ENCODE measurements around the gene PXYLP1.

Gene PXYLP1

DNA sequence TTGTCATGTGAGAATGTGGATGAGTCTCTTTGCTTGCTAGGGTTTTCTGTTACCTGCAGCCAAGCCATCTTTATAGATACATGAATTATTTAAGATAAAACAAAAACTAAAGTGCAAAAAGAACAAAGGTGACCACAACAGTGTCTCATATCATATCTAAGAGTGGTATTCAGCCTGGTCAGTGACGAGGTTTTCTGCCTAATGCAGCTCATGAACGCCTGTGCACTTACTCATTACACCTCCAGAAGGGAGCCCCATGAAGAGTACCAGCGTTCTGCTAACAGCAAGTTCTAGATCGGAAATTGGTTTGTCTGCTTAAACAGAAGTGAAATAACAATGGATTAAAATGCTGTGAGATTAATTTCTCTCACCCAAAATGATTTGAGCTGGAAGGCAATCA is 19.2 kb downstream of the PXYLP1 start:
- no peak for DNase-seq

DNA sequence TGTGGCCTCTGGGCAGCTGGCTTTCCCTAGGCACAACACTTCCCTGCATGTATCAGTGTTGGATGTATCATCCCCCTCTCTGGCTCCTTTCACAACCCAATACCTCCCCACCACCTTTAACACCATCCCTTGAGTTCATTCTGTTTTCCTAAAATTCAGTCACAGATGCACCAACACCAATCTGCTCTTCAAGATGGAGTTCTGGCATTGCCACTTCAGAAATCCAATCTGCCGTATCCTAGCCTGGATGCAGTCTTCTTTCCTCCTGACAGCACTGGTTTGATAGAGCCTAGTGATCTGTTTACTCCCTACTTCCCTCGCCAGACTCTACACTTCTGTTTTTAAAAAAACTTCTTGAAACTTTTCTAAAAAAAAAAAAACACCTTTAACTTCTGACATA is 21.7 kb downstream of the PXYLP1 start:
- no peak for DNase-seq

DNA sequence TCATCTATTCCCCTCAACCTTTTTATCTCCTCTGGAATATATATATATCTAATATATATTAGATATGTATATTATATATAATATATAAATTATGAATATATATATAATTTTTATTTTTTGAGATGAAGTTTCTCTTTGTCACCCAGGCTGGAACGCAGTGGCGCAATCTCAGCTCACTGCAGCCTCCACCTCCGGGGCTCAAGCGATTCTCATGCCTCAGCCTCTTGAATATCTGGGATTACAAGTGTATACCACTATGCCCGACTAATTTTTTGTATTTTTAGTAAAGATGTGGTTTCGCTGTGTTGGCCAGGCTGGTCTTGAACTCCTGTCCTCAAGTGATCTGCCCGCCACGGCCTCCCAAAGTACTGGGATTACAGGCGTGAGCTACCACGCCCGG is 22.2 kb downstream of the PXYLP1 start:
- no peak for DNase-seq

DNA sequence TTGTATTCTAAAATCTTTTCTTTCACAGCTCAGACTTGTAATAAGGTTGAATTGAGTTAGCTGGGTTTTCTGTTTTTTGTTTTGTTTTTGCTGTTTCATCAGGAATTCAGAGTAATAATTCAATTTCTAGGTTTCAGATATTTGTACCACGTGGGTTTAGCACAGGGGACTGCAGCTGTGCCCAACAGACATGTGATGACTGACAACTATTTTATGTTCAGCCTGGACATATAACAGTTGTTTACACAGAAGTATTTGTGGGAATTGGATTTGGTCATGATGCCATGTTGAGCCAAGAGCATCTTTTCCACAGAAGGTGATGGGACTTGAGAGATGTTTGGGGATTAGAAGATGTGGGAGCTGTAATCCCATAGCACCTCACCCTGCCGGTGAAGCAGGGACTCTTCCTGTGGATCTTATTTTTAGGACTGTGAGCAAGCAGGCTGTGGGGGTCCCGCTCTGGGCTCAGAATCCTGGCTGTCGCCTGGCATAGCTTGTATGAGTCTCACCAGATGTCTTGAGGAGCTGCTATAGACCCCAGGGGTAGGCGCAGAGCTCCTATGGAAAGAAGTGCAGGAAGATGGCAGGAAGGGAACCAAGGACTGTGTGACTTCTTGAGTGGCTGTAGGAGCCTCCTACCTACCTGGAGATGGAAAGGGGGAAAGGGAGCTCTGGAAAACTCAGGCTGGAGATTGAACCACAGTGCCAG is 23.7 kb downstream of the PXYLP1 start:
- DNase-seq: no peak

DNA sequence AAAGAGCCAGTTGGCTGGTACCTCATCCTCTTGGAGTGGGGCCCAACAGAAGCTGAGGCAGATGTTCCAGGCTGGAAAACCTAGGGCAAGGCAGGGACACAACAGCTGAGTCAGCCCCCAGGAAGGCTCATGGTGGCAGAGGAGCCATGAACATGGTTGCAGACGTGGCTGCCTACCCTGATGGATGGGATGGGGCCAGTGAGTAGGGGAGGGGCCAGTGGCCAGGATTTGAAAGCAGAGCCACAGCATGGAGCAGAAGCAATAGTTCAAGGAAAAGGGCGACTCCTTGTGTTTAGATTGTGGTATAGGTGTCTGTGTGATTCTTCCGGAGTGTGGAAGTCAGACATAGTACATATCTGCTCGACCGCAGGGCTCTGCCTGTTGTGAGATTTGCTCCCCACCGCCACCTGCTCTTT is 24.2 kb downstream of the PXYLP1 start:
- DNase-seq: no peak

DNA sequence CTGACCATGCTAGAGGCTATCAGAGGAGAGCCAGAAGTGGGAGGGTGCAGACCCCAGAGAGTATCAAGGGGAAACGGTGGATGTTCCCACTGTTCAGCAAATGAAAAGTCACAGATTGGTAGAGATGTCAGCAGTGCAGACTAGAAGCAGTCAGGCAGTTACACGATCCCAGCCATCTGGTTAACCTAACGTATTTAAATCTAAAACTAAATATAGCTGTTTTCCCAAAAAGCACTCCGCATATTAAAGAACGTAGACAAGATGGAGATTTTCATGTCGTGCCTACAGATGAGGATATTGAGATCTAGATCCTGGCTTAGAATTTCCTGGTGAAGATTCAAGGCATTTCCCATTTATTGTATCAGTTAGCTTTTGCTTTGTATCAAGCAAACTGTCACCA is 25.2 kb downstream of the PXYLP1 start:
- DNase-seq: no peak

DNA sequence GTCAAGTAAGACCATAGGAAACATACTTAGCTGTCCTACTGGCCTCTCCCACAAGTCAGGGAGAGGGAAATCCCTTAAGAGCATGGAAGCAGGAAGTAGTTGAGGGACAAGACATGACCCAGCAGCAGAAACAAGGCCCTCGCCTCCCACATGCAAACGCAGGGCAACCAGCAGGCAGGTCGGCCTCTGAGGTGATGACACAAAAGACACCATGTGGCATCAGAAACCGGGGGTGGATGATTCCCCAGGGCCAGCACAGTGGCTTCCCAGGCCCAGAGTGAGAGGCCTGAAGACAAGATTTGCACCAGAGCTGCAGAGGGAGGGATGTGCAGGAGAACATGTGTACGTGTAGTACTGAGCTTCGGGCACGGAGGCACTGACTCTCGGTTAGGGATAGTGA is 26.3 kb downstream of the PXYLP1 start:
- DNase-seq: no peak

DNA sequence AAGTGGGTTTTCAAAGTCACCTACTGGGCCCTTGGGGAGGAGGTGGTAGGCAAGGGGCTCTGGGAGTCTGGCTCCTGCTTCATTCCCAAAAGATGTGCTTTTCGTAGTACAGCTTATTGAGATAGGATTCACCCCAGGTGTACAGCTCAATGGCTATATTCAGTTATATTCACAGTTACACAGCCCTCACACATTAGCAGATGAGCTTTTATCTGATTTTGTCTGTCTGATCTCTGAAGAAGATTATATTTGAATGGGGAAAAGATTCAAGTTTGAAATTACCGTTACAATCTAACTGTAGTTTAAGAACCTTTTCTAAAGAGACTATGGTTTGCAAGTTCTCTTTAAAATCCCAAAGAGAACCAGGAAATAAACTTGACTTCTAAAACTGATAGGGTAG is 27.3 kb downstream of the PXYLP1 start:
- DNase-seq: no peak

DNA sequence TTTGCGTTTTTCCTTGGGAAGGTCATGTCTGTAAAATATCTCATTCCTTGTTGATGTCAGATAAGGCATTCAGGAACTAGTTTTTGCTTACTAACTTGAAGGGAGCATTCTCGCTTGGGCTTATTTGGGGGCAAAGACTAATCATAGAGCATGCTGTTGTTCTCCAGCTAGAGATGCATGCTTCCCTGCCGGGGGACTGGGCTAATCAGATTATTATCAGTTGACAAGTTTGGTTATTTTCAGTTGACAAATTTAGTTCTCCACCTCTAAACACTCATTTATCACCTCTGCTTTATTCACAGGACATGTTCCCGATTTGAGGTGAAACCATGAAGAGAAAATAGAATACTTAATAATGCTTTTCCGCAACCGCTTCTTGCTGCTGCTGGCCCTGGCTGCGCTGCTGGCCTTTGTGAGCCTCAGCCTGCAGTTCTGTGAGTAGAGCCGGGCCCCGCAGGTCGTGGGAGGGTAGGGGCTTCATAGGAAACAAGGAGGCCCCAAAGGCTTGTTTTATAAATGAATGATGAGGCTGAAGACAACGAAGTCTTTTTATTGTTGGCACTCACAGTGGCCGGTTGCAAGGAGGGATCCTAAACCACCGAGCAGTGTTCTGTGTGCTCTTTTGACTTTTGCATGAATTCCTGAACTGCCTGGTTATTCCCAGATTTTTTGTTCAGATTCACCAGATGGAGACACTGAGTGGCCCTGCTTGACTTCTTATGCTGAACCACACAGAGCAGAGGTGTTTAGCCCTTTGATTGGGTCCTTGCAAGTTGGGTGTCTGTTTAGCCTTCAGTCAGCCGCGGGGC is 28.4 kb downstream of the PXYLP1 start:
- no peak for DNase-seq

DNA sequence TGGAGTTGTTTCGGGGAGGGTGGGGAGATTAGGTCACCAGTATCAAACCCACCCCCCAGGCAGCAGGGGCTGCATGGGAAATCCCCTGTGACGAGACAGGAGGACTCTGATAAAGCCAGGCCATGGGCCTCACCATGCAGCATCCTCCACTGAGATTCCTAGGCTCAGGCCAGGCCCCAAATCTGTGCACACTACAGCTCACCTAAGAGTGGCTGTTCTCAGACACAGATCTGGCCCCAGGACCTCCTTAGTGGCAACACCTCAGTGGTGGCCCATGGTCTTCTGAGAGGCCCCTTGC is 29.0 kb downstream of the PXYLP1 start:
- DNase-seq: no peak

DNA sequence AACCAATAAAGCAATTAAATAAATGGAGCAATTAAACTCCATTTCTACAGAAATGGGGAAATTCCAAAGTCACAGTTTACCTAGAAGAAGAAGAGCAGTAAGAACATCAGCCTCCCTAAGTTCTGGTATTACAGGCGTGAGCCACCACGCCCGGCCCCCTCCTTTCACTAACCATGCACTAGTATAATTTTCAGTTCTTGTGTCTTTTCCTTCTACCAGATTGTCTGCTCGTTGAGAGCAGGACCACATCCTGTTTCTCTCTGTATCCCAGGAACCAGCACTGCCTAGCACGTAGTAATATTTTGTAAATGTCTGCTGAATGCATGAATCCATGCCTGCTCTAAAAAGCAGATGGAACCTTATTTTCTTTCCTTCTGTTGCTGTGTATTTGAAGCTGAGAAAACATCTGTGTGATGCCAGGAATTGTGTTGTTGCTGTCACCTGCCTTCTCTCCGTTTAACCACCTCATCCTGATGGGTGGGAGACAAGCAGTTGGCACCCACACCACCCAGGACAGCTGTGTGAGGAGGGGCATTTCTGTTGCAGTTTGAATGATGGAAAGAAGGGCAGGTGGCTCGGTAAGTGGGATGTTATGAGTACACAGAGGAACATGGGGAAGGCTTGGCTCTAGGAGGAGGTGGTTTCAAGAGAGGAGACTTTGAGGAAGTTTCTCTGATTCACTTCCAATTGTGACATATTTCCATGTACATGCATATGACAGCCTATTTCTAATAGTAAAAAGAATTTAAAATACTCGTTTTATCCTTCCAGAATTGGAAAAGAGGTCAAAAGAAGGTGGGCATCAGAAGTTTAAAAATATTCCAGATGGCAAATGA is 30.1 kb downstream of the PXYLP1 start:
- DNase-seq: no peak

DNA sequence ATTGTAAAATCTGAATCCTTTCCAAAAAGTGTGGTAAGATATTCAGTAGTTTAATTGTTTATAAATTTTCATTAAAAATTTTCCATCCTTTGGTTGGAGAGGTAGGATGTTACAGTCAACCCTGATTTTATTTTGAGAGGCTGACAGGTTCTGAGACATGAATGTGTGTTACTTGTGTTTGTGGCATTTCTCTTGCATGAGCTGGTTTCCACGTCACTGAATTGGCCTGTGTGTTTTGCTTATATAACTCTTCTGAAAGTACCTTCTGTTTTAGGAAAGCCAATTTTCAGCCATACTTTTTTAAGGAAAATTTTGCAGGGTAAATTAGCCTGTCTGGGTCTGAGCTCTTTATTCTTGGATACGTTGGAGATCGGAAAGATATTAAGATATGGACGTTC is 30.7 kb downstream of the PXYLP1 start:
- DNase-seq: no peak

DNA sequence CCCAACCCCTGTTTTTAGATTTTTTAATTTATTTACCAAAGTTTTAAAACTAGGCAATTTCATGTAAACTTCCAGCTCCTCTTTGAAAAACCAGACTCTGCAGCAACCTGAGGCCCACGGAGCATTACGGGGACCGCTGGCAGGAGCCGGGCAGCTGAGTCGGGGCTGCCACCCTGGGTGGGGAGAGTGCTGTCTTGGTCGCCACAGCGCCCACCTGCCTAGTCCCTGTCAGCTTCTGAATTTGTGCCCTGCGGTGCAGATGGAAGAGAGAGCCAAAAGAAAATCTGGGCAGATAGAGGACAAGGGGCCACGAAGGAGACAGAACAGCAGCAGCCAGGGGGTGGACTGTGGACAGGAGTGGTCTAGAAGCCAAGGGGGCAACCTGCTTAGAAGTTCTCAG is 34.6 kb downstream of the PXYLP1 start:
- DNase-seq: no peak

DNA sequence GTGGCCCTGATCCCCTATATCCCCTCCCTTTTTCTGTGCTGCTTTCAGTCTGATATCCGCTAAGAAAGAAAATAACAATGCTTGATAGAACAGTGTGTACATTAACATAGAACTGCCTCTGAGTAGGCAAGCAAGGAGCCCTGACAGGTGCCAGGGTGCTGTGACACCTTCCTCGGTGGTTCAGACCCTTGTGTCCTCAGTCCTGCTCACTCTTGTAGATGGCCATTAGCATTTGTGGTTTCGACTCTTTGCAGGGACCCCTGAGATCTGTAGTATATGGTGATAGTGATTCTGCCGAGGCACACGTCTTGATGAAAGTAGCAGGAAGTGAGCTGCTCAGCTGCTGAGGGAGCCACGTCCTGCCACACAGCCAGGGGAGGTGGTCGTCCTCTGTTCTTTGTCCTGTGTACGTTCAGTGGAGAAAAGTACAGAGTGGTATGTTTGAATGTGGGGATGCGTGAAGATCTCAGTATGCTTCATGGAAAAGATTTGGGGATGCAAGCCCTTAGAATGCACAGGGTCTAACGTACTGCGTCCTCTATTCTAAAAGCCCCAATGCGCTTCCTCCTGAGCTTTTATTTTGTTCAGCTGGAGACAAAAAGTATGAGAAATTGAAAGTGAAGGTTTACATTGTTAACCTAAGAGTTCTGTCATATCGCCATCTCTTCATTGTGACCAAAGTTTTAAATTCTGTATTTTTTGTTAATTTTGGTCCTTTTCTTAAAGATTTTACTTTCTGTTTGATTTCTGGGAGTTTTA is 35.4 kb downstream of the PXYLP1 start:
- DNase-seq: no peak

DNA sequence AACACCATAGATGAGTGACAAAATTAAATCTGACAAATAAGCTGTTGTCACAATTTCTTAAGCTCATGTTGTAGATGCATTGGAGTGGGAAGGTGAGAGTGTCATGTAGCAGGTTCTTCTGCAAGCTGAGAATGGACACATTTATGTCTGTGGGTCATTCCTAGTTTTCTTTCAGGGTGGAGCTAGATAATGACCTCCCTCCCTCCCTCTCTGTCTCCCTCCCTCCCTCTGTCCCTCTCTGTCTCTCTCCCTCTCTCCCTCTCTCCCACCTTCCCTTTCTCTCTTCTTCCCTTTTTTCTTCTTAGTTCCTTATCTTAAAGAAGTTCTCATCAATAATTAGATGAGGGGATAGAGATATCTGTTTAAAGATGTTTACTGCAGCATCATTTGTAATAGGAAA is 36.0 kb downstream of the PXYLP1 start:
- DNase-seq: no peak

DNA sequence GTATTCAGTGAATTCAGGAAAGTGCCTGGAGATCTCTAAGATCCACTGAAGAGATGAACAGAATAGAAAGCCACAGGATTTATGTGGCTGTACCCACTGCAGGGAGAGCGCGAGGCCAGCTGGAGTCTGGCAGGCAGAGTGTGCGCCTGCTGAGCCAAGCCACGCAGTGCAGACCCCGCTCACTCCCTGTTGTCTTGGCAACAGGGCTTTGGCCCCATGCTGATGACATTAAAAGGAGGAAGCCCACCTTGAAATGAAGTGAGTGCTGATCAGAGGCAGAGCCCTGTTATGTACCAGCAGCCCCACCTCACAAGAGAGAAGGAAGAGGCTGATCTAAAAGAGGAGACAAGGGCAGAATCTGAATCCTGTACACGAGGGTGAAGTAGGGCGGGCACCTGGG is 36.7 kb downstream of the PXYLP1 start:
- no peak for DNase-seq

DNA sequence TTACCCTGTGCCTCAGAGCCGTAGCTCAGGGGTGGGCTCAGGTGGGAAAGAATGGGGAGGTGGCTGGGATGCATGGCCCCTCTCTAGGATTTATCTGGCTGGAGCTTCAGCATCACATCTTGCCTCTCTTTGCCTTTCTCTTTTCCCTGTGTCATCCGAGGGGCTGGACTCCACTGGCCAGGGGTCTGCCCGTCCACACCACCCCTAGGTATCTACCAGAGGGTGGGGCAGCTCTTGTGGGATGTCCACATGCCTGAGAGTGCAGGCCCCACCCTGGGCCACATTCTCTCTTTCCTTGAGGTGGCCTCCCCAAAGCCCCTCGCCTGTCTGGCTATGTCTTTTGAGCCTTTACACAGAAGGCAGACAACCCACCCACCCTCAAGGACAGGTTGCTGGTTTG is 37.2 kb downstream of the PXYLP1 start:
- DNase-seq: no peak

DNA sequence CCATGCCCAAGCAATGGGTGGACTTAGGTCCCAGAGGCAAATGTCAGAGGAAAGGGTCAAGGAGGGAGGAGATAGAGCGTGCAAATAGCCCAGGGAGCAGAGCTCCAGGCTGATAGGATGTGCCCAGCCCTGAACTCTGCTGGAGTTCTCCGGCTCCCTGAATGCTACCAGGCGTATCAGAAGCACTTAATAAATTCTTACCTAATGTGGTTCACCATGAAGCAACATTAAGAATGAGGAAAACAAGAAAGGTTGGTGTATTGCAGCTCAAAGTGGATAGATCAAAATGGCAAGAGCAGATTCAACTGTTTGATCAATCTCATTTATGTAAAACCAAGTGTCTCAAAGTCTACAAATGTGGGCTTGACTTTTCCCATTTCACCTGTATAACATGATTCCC is 38.3 kb downstream of the PXYLP1 start:
- no peak for DNase-seq

DNA sequence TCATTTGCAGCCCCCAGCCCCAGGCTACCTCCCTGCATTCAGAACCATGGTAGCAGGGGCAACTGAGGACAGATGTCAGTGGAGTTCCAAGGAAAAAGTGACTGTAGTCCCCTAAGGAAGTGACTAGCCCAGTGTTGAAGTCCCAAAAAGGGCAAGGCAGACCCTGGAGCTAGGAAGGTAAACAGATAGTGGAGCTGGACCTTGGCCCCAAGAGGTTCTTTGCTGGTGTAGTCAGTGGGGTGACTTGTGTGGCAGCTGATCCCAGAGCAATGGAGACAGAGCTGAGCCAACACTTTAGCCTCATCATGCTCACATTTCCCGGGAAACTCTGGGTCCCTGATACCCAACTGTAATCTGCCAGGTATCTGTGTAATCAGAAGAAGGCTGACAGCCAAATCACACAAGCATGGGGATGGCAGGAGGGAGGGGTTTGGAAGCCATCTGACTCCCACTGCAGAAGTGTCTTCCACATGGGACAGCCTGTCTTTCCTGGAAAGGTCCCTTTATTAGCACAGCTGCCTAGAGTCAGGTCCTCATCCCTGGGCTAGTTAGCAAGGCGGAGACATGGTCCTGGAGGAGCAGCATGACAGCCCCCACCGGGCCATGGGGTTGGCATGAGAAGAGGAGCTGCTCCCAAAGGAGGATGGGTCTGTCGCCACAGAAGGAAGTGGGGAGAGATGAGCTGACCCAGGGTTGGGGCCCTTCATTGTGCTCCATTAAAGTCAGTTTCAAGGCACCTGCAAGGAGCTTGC is 39.8 kb downstream of the PXYLP1 start:
- DNase-seq: no peak

DNA sequence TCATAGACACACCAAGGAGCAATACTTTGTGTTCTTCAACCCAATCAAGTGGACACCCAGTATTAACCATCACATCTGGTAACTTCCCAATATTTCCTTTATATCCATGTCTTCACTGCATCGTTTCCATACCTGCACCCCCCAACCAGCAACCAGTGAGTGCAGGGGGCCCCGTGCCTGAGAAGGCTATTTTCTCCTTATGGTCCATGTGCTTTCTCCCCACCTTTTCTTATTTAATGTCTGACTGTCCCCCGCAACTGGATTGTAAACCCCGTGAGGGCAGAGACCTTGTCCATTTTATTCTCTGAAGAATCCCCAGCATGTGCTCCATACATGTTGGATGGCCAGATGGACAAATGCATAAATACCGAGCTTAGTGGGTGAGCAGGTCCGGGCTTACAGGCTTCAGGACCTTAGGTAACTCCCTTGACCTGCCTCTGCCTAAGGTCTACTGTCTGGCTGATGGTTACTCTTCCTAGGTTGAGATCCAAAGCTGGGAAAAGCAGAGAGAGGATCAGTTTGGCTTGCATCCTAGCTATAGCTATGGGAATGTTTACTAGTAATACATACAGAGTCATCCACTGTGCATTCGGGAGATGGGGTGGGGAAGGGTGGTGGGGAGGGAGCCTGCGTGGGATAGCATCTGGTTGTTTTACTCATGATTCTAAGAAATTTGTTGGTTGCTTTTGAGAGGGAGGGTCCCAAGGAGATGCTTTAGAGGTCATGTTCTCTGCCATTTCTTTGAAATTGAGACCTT is 41.5 kb downstream of the PXYLP1 start:
- DNase-seq: no peak

DNA sequence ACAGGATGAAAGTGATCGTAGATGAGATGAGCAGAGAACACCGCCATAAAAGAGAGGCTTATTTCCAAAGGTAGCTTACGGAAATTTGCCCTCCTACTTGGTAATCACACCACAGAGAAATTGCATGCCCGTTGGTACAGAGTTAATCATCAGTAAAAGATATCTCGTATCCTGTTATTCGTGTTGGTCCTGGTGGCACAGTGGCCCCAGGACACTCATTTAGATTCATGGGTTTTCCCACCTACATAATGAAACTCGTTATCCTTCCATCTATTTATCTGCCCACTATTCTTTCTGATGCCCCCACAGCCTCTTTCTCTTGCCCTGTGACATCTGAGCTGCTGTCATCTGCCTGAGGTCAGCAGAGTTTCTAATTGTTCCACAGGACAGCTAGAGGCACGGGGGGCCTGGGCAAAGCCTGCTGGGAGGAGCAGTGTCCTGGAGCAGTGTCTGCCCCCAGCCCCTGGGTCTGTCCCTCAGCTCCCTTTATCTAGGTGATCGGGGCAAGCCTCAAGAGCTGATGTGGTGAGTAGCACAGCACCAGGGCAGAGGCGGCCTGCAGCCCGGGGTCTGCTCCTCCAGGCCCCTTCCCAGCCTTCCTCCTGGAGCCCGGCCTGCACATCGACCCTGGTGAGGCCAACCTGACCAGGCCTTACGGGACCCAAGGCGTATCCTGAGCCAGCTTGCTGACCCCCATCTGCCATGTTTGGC is 42.2 kb downstream of the PXYLP1 start:
- no peak for DNase-seq
